Myocyte (in vitro differentiated cells): Measurements from ENCODE around the gene PDGFRB. TPM values are rescaled to one million over a fixed set of nuclear protein-coding genes. Genes with fewer than 3 reads are reported as not detected.

Experiments
- DNase-seq: peaks from one replicate; pipeline ENCODE4 v3.0.0-alpha.2; 2012; ENCODE audit warnings: low read depth
- total RNA-seq: library from RNA; depleted of rRNA; stranded (reverse); fragments of >200 nt; gene quantifications from 2 replicates; pipeline ENCODE4 v1.2.3, GENCODE V29; 2014

Gene PDGFRB
- total RNA-seq, 1 donor from 2014 or later, result 26.1 TPM

GRCh38 chr5:150132740-150133139 lies 22.9 kb downstream of the PDGFRB start:
- no peak for DNase-seq

GRCh38 chr5:150131978-150132694 lies 23.5 kb downstream of the PDGFRB start:
- no peak for DNase-seq

DNA sequence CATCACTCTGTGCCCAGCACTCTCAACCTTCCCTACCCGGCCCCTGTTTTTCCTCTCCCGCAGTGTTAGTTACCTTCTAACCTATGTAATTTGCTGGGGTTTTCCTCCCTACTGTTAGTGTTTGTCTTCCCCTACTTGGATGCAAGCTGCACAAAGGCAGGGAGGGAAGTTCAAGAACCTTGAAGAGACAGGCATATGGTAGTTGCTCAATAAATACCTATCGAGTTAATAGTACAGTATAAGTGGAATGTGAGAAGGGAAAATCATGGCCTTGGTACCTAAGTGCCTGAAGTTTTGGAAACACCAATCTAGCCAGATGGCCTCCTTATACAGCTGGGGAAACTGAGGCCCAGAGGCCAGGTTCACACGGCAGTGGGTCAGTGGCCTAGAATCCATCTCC lies 24.2 kb downstream of the PDGFRB start:
- no peak for DNase-seq

- DNase-seq, result no peak
Observed at GRCh38 chr5:150130493-150130922, 25.1 kb downstream of the PDGFRB start.

GRCh38 chr5:150129813-150130492 lies 25.7 kb downstream of the PDGFRB start:
- peak; percentile 72 for DNase-seq

GRCh38 chr5:150129454-150129812 lies 26.2 kb downstream of the PDGFRB start:
- no peak for DNase-seq

DNA sequence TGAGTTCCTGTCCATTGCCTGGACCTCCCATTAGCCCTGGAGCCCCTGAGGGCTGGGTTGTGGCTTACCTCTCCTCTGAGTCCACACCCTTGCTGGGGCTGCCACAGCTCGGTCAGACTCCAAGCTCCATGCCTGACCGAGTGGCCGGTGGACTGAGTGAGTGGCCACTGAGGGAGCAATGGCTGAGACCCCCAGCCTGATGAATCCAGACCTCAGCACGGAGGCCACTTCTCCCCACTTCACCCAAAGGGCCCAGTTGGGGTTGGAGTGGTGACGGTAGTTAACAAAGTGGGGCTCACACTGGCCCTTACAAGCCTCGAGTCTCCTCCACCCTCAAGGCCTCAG lies 28.8 kb downstream of the PDGFRB start:
- no peak for DNase-seq

DNA sequence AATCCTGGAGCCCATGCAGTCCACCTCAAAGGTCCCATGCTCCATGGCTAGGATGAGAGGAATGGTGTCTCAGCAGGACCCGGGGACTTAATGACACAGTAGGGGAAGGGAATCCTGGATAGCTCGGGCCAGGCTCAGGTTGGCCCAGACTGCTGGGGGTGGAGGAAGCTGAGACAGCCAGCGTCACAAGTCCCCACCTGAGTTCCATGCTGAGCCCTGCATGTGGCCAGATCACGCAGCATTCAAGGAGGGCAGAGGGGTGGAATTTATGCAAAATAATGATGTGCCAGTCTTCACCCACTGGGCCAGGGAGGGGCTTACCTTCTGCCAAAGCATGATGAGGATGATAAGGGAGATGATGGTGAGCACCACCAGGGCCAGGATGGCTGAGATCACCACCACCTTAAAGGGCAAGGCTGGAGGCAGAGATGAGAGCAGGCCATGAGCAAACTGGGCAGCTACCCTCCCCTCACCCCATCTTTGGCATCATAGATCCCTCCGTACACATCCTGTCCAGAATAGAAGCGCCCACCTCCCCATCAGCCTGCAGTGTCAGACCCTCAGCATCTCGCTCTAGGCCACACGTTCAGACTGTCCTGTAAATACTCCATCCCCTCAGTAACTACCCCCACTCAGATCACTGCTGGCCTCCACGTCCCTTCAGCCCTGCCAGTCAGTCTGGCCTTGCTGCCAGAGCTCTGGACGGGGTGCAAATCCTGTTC lies 29.3 kb downstream of the PDGFRB start:
- no peak for DNase-seq

DNA sequence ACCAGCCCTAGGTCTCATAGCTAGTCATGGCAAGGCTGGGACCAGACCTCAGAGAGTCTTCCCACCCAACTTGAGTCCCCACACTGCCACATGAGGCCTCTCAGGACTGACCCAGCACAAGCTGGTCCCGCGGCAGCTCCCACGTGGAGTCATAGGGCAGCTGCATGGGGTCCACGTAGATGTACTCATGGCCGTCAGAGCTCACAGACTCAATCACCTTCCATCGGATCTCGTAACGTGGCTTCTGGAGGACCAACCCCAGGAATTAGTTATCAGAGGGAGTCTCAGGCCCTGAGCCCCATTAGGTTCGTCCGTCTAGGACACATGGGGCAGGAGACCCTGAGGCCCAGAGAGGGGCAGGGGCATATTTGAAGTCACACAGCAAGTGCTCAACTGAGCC lies 30.3 kb downstream of the PDGFRB start:
- no peak for DNase-seq

GRCh38 chr5:150124596-150124995 lies 31.0 kb downstream of the PDGFRB start:
- DNase-seq, result no peak

DNA sequence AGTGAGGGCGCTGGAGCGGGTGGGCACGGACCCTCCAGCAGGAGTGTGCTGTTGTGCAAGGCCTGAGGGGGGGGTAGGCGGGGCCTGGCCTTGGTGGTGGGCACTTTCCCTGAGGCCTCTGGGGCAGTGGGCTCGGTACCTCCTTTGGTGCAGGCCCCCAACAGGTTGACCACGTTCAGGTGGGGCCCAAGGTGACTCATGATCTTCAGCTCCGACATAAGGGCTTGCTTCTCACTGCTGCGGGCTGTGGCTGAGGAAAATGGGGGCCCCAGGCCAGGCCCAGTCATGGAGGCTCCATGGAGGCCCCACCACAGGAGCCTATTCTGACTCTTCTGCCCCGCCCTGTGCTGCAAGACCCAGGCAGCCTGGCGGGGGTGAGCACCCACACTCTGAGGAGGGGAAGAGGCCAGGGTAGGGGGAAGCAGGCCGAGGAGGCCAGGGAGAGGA lies 31.5 kb downstream of the PDGFRB start:
- DNase-seq, result no peak

GRCh38 chr5:150123542-150123941 lies 32.1 kb downstream of the PDGFRB start:
- DNase-seq, result no peak

DNA sequence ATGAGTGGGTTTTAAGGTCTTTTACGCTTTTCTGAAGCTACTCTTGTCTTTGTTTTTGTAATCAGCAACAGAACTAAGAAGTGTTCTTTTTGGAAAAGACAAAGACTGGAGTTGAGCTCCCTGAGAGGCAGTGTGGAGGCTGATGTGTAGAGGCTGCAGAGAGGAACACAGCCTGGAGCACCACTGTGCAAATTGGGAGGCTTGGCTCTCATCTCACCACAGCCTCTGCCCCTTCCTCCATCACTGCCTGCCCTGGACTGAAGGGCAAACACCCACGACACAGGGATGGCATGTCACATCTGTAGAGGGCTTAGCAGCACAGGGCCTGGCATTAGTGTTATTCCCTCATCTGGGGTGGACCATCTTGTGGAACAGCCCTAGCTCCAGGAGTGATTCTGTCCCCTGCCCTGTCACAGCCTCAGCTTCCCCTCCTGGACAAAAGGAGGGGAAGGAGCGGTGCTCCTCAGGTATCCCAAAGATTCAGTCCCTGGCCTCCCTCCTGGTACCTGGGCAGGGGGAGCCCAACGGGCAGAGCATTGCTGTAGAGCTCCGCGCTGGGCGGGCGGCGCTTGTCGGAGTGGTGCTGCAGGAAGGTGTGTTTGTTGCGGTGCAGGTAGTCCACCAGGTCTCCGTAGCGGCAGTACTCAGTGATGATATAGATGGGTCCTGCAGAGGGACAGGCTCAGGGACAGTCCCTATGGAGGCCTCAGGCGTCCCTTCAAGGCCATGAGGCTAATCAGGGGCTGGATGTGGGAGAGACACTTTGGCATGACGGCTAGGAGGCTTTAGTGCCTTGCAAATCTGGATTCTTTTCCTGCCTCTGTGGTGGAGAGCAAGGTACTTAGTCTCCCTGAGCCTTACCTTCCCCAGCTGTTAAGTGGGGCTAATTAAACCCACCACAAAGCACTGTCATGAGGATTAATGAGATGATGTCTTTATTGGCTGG lies 32.8 kb downstream of the PDGFRB start:
- no peak for DNase-seq

- DNase-seq, result no peak
Observed at GRCh38 chr5:150122158-150122510, 33.5 kb downstream of the PDGFRB start.

DNA sequence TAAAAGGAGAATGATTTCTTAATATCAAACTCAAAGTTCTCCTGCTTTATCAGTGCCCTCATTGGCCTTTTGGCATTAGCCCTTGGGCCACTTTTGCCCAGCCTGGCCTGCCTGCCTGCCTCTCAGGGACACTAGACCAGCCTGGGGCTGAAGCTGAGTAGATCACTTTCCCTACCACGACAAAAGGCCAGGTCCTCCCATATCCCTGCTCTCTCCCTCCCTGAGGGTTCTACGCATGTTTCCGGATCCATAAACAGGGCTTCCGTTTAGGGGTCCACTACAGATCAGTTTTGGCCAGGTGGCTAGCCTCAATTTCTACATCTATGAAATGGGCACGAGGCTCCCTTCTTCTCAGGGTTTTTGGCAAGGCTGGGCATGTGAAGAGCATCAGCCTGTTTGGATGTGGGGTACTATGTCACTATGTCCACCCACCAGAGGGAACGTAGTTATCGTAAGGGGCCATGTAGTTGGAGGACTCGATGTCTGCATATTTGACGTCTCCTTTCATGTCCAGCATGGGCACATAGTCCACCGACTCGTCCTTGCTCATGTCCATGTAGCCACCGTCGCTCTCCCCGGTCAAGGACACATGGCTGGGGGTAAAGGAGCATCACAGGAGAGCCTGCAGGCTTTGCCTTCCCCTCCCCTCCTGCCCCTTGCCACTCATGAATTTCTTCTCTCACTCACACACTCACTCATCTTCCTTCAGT lies 34.0 kb downstream of the PDGFRB start:
- no peak for DNase-seq

GRCh38 chr5:150120617-150121447 lies 34.8 kb downstream of the PDGFRB start:
- no peak for DNase-seq

DNA sequence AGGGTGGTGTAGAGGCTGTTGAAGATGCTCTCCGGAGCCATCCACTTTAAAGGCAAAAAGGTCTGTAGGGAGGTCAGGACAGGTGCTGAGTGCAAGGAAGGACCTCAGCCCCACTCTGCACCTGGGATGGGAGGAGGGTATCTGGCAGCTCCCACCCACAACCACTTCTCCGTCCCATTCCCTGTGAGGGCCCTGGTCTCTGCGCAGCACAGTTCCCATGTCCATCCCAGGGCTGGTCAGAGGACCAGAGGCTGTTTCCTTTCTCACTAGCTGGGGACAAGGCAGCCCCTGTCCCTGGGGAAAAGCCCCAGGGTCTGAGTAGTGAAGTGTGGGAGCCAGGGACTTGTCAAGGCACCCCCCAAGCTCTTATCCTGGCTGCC lies 35.6 kb downstream of the PDGFRB start:
- no peak for DNase-seq

DNA sequence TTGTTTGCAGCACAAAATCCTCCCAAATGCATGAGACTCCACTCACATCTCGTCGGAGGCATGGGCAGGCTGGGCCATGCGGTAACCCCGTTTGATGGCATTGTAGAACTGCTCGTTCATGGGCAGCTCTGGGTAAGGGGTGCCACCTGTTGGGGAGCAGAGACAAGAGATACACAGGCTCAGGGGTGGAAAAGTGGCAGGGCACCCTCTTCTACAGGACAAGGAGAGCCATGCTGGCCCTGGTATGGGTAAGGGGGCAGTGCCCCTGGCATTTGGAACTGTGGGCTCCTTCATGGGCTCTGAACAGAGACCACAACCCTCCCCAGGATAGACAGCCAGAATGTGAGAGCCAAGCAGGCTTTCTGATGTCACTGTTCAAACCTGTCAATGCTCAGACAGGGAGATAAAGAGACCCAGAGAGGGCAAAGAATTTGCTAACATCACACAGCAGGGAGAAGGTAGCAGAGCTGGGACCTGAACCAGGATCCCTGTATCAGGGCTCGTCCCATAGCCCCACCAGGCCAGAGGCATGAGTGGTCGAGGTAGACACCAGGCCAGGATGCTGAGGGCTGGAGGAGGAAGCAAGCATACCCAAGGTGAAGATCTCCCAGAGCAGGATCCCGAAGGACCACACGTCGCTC lies 36.1 kb downstream of the PDGFRB start:
- DNase-seq, result no peak

- no peak for DNase-seq
Observed at GRCh38 chr5:150118561-150119229, 37.0 kb downstream of the PDGFRB start.
